ENCODE results near the gene BCL11B.

The BCL11B gene

DNA sequence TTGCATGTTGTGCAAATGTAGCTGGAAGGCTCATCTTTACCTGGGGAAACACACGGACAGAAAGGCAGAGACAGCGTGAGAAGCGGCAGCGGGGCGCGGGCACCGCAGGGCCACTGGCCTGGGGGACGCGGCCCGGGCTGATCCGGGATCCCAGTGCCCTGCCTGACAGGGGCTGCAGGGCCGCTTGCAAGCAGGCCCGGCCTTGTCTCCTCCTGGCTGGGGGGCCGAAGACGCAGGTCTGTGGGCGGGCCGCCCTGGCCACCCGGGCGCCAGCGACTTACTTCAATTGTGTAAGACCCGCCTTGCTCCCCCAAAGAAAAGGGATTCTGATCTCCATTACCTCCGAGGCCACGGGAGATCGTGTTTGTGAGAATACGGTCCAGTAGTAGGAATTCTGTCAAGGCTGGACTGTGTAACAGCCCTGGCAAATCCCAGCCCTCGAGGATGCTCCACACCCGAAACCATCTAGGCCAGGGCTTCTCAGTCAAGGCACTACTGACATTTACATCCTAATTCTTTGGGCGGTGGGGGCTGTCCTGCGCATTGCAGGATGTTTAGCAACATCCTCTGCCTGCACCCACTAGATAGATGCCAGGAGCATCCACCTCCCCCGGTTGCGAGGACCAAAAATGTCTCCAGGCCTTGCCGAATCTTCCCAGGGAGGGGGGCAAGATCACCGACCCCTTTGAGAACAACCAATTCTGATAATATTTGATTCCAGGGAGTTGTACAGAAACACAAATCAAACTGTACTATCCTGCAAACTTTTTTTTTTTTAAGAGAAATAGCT is 95.6 kb downstream of the BCL11B start:
- in situ Hi-C loops (cut with HindIII; ENCODE audit: low sequenced_read_pairs) = no loop called here
- no peak overlapping the region for H3K4me3 ChIP-seq (ENCODE audit: low read depth, low read length)
- no peak for DNase-seq (ENCODE audit: low read depth, low spot score)
- TF ChIP-seq CTCF (IDR thresholded peaks at IDR 0.05; ENCODE audit: low read depth, low read length) = no peak

- DNase-seq (ENCODE audit: low read depth, low spot score) = no peak
- in situ Hi-C loops (cut with HindIII; ENCODE audit: low sequenced_read_pairs) = no loop called here
- TF ChIP-seq CTCF (IDR thresholded peaks at IDR 0.05; ENCODE audit: low read depth, low read length) = no peak
- H3K4me3 ChIP-seq (ENCODE audit: low read depth, low read length) = no peak overlapping the region
These were observed 96.5 kb downstream of the BCL11B start for GRCh38 chr14:99175331-99176155.

DNA sequence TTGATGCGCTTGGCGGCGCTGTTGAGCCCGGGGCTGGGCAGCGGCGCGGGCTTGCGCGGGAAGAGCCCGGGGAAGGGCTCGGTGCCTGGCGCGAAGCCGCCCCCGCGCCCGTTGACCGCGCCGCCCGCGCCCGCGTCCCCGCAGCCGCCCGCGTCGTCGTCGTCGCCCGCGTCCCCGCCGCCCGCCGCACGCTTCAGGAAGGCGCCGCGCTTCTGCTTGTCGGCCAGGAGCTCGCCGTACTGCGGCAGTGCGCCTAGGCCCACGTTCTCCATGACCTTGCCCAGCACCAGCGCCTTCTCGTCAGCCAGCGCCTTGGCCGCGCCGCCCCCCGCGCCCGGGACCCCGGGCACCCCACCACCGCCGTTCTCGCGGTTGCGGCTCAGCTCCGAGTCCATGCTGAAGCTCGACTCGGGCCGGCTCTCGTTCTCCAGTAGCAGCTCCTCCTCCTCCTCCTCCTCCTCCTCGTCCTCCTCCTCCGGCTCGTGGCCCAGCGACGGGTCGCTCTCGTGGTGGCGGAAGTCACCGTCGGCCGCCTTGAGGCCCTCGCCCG is 97.2 kb downstream of the BCL11B start:
- TF ChIP-seq CTCF (IDR thresholded peaks at IDR 0.05; ENCODE audit: low read depth, low read length) = no peak
- in situ Hi-C loops (cut with HindIII; ENCODE audit: low sequenced_read_pairs) = no loop called here
- no peak for DNase-seq (ENCODE audit: low read depth, low spot score)
- no peak overlapping the region for H3K4me3 ChIP-seq (ENCODE audit: low read depth, low read length)

DNA sequence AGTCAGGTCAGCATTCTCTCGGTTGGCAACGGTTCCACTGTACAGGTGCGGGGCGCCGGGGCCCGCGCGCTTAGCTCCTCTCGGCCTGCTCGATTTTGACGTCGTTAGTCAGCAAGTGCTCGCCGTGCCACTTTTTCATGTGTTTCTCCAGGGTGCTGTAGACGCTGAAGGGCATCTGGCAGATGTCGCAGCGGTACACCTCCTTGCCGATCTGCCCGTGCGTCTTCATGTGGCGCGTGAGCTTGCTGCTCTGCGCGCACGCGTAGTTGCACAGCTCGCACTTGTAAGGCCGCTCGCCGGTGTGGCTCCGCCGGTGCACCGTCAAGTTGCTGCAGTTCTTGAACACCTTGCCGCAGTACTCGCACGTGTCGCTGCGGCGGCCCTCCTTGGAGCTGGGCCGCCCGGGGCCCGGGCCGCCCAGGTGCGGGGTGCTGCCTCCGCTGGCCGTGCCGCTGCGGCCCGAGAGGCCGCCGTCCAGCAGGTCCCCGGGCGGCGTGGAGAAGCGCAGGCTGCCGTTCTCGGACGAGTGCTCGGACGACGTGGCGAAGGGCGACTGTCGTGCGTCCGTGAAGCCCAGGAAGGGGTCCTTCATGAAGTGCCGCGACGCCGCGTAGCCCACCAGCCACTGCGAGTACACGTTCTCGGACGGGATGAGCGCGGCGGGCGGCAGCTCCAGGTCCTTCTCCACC is 97.8 kb downstream of the BCL11B start:
- no peak overlapping the region for H3K4me3 ChIP-seq (ENCODE audit: low read depth, low read length)
- in situ Hi-C loops (cut with HindIII; ENCODE audit: low sequenced_read_pairs) = no loop called here
- no peak for TF ChIP-seq CTCF (IDR thresholded peaks at IDR 0.05; ENCODE audit: low read depth, low read length)
- DNase-seq (ENCODE audit: low read depth, low spot score) = no peak

DNA sequence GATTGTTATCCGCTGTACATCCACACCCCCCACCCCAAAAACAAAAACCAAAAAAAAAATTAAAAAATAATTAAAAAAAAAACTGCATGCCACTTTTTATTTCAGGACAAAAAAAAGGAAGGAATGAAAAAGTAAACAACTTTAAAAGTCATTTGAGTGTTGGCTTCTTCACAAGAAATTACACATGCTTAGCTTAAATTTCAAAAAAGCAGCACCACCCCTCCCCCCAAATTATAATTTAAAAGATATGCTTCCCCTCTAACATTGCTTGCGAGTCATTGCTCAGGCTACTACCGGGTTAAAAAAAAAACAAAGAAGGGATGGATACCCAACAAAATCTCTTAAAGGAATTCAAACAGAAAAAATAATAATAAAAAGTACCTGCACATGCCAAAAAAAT is 98.5 kb downstream of the BCL11B start:
- DNase-seq (ENCODE audit: low read depth, low spot score) = no peak
- in situ Hi-C loops (cut with HindIII; ENCODE audit: low sequenced_read_pairs) = no loop called here
- H3K4me3 ChIP-seq (ENCODE audit: low read depth, low read length) = no peak overlapping the region
- no peak for TF ChIP-seq CTCF (IDR thresholded peaks at IDR 0.05; ENCODE audit: low read depth, low read length)

DNA sequence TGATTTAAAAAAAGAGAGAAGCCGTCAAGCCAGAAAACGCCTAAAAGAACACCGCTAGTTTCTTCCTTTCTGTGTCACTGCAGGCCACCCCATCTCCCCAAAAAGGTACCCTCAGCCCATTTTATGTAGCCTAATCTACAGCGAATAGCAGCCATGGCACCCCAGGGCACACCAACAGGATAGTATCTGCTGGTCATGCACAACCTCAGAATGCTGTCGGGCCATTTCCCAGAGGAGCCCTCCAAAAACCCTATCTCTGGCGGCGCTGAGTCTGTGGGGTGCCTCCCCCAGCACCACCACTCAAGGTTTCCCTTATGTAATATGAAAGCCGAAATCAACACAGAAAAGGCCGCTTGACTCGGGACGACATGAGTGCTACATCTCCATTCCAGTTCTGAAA is 98.9 kb downstream of the BCL11B start:
- no peak for TF ChIP-seq CTCF (IDR thresholded peaks at IDR 0.05; ENCODE audit: low read depth, low read length)
- H3K4me3 ChIP-seq (ENCODE audit: low read depth, low read length) = no peak overlapping the region
- no peak for DNase-seq (ENCODE audit: low read depth, low spot score)
- in situ Hi-C loops (cut with HindIII; ENCODE audit: low sequenced_read_pairs) = no loop called here

All from astrocyte of the spinal cord (primary cell).